Fibroblast of lung (primary cell): Measurements from ENCODE around the gene UQCR10. TPM values are rescaled to one million over a fixed set of nuclear protein-coding genes. Genes with fewer than 3 reads are reported as not detected.
A peak's percentile ranks its signal among the peaks of the same experiment; 100 is the strongest.

ENCODE experiments used
- DNase-seq, 2 donors: peaks; one replicate each; pipeline versions ENCODE4 v3.0.0 to v3.0.0-alpha.2; 2010; ENCODE audit warnings: low read depth in 2 of 2
- H2AFZ ChIP-seq: 2 replicates; pipeline ENCODE4 v1.5.1; 2012; ENCODE audit warnings: low read length, control low read depth, inconsistent platforms
- H3K27ac ChIP-seq: 2 replicates; pipeline ENCODE4 v1.5.1; 2011; ENCODE audit warnings: low read length, control low read depth; ENCODE audit not compliant: insufficient read depth
- H3K27me3 ChIP-seq: 2 replicates; pipeline ENCODE4 v1.5.1; 2011; ENCODE audit warnings: mild to moderate bottlenecking, low read length; ENCODE audit not compliant: control insufficient read depth, insufficient read depth
- H3K36me3 ChIP-seq: 2 replicates; pipeline ENCODE4 v1.5.1; 2011; ENCODE audit warnings: low read length; ENCODE audit not compliant: control insufficient read depth, insufficient read depth
- H3K4me1 ChIP-seq: 2 replicates; pipeline ENCODE4 v1.5.1; 2011; ENCODE audit warnings: low read length; ENCODE audit not compliant: control insufficient read depth, insufficient read depth; ENCODE audit errors: extremely low read depth
- H3K4me2 ChIP-seq: 2 replicates; pipeline ENCODE4 v1.5.1; 2011; ENCODE audit warnings: low read length, control low read depth; ENCODE audit not compliant: insufficient read depth; ENCODE audit errors: extremely low read depth
- H3K4me3 ChIP-seq, 4 experiments: fragments of 200-600 bp in 1 of 4; sonication (generic) in 1 of 4; replicated peaks in 1 of 4; 2 replicates each; pipeline ENCODE4 v1.5.1; 2011 to 2016; ENCODE audit warnings: low read length in 4 of 4, low read depth in 3 of 4, mild to moderate bottlenecking in 3 of 4, control low read depth in 2 of 4, inconsistent platforms in 1 of 4, mixed read lengths in 1 of 4; ENCODE audit not compliant: insufficient read depth in 1 of 4; ENCODE audit errors: control extremely low read depth in 1 of 4
- H3K79me2 ChIP-seq: 2 replicates; pipeline ENCODE4 v1.5.1; 2012; ENCODE audit warnings: mild to moderate bottlenecking, low read length, inconsistent platforms; ENCODE audit not compliant: control insufficient read depth, insufficient read depth
- H3K9ac ChIP-seq: 2 replicates; pipeline ENCODE4 v1.5.1; 2011; ENCODE audit warnings: mild to moderate bottlenecking, low read length, control low read depth; ENCODE audit not compliant: insufficient read depth
- H3K9me3 ChIP-seq: 2 replicates; pipeline ENCODE4 v1.5.1; 2012; ENCODE audit warnings: low read depth, low read length; ENCODE audit not compliant: control insufficient read depth, insufficient read depth
- H4K20me1 ChIP-seq: 2 replicates; pipeline ENCODE4 v1.5.1; 2011; ENCODE audit warnings: low read length; ENCODE audit not compliant: control insufficient read depth, insufficient read depth; ENCODE audit errors: extremely low read depth
- EZH2 ChIP-seq: IDR thresholded peaks from 2 replicates; pipeline ENCODE4 v1.5.1; 2012; ENCODE audit warnings: low read length, control low read depth, mild to moderate bottlenecking; ENCODE audit errors: missing control alignments
- polyA plus RNA-seq, 2 donors: library from polyadenylated mRNA; depleted of rRNA in 1 of 2; stranded (reverse) in 1 of 2; unstranded in 1 of 2; fragments of >200 nt; gene quantifications; 2 replicates each; pipeline ENCODE4 v1.2.1, GENCODE V29; 2011 to 2012; ENCODE audit warnings: missing spikeins in 1 of 2
- total RNA-seq: library from RNA; depleted of rRNA; stranded (reverse); fragments of >200 nt; gene quantifications from 2 replicates; pipeline ENCODE4 v1.2.1, GENCODE V29; 2014
- TF ChIP-seq, protein P1 (sequence below), 2 donors: IDR thresholded peaks in 1 of 2; conservative IDR thresholded peaks in 1 of 2; 1 replicate in 1 of 2; 2 replicates in 1 of 2; pipeline ENCODE4 v1.5.1; 2011 to 2012; ENCODE audit warnings: low read length in 2 of 2, control low read depth in 1 of 2, inconsistent platforms in 1 of 2, low read depth in 1 of 2, mild to moderate bottlenecking in 1 of 2

Gene UQCR10
- total and polyA plus RNA-seq, 2 donors (not counting 1 experiment from before 2014, with no cell fraction given): 112 to 117 TPM

- Histone ChIP-seq H3K27me3 (no peaks in the 10 kb centered on the region), H3K36me3 (peaks cover 17% of the 10 kb centered on the region), H3K4me3 (no peak overlapping the region), H3K27ac (no peak overlapping the region), H3K4me1 (peaks cover 14% of the 10 kb centered on the region), H3K4me2 (no peak overlapping the region), H3K9ac (no peak overlapping the region), H3K79me2 (no peaks in the 10 kb centered on the region), H4K20me1 (no peaks in the 10 kb centered on the region), H2AFZ (no peak overlapping the region), H3K9me3 (no peaks in the 10 kb centered on the region)
- TF ChIP-seq, protein P1, sequence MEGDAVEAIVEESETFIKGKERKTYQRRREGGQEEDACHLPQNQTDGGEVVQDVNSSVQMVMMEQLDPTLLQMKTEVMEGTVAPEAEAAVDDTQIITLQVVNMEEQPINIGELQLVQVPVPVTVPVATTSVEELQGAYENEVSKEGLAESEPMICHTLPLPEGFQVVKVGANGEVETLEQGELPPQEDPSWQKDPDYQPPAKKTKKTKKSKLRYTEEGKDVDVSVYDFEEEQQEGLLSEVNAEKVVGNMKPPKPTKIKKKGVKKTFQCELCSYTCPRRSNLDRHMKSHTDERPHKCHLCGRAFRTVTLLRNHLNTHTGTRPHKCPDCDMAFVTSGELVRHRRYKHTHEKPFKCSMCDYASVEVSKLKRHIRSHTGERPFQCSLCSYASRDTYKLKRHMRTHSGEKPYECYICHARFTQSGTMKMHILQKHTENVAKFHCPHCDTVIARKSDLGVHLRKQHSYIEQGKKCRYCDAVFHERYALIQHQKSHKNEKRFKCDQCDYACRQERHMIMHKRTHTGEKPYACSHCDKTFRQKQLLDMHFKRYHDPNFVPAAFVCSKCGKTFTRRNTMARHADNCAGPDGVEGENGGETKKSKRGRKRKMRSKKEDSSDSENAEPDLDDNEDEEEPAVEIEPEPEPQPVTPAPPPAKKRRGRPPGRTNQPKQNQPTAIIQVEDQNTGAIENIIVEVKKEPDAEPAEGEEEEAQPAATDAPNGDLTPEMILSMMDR (conservative IDR thresholded peaks at IDR 0.05 in 1 of 2, IDR thresholded peaks at IDR 0.05 in 1 of 2; ENCODE audit: low read depth in 1 of 2, low read length in 2 of 2): no peak
- TF ChIP-seq EZH2: no peak
- no peak for DNase-seq
These were observed 28.5 kb downstream of the UQCR10 start for GRCh38 chr22:29795663-29796062.

DNA sequence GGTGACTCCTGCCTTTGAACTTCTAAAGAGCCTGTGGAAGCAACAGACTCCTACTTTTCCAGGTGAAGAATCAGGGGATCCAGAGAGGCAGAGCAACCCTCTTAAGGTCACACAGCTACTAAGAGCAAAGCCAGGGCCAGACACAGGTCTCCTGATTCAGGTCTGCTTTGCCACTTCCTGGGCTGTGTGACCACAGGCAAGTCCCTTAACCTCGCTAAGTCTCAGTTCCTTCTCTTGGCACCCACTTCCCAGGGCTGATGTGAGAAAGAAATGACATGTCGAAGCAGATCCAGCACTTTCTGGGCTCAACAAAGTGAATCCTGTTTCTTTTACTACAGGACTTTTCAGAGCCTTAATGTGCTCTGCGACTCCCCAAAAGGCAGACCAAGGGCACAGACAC lies 30.2 kb downstream of the UQCR10 start:
- no peak for TF ChIP-seq EZH2
- TF ChIP-seq, protein P1 (conservative IDR thresholded peaks at IDR 0.05 in 1 of 2, IDR thresholded peaks at IDR 0.05 in 1 of 2; ENCODE audit: low read depth in 1 of 2, low read length in 2 of 2): no peak
- Histone ChIP-seq H2AFZ (no peak overlapping the region), H3K79me2 (no peaks in the 10 kb centered on the region), H3K36me3 (peaks cover 13% of the 10 kb centered on the region), H3K9me3 (no peaks in the 10 kb centered on the region), H3K4me2 (no peak overlapping the region), H3K9ac (no peak overlapping the region), H3K4me1 (peaks cover 14% of the 10 kb centered on the region), H4K20me1 (no peaks in the 10 kb centered on the region), H3K27ac (no peak overlapping the region), H3K4me3 (no peak overlapping the region), H3K27me3 (no peaks in the 10 kb centered on the region)
- no peak for DNase-seq

DNA sequence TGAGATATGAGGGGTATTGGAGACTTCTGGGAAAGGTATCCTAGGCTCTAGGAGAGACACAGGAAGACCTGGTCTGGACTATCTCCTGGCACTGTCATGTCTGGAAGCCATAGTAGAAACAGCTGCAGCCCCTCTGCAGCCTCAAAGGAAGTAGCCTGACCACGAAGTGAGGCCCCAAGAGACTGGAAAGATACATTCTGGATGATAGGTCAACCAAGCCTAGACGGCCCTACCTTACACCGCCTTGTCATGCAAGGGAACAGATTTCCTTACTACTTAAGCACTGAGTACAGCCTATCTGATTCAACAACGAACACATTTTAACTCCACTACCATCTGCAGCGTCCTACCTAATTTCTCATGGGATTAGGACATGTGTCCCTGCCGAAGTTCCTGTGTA lies 31.1 kb downstream of the UQCR10 start:
- Histone ChIP-seq H3K9ac (no peak overlapping the region), H2AFZ (no peak overlapping the region), H3K36me3 (peaks cover 13% of the 10 kb centered on the region), H3K27me3 (no peaks in the 10 kb centered on the region), H3K4me2 (no peak overlapping the region), H3K4me3 (no peak overlapping the region), H3K9me3 (no peaks in the 10 kb centered on the region), H4K20me1 (no peaks in the 10 kb centered on the region), H3K79me2 (no peaks in the 10 kb centered on the region), H3K4me1 (peaks cover 14% of the 10 kb centered on the region), H3K27ac (peak overlapping the region; percentile 33)
- TF ChIP-seq, protein P1 (conservative IDR thresholded peaks at IDR 0.05 in 1 of 2, IDR thresholded peaks at IDR 0.05 in 1 of 2; ENCODE audit: low read depth in 1 of 2, low read length in 2 of 2): no peak
- TF ChIP-seq EZH2: no peak
- no peak for DNase-seq
